HCT116 (cell line): ENCODE results near the gene SLC8A1.

ENCODE experiments used
- CTCF ChIP-seq, 3 experiments: fragments of 200-600 bp in 1 of 3; sonication (generic) in 1 of 3; IDR thresholded peaks in 2 of 3; conservative IDR thresholded peaks in 1 of 3; 2 replicates each; pipeline ENCODE4 v1.5.1; 2012 to 2017; ENCODE audit warnings: low read depth in 2 of 3, low read length in 2 of 3, antibody characterized with exemption in 1 of 3, borderline replicate concordance in 1 of 3, control low read depth in 1 of 3, mild to moderate bottlenecking in 1 of 3, mixed read lengths in 1 of 3, mixed run types in 1 of 3, moderate library complexity in 1 of 3; ENCODE audit not compliant: insufficient read depth in 1 of 3
- EZH2 ChIP-seq: fragments of 200-600 bp; sonication (generic); IDR thresholded peaks from 2 replicates; pipeline ENCODE4 v1.6.1; 2017; ENCODE audit warnings: antibody characterized with exemption, mixed run types
- EZH2phosphoT487 ChIP-seq: fragments of 200-600 bp; IDR thresholded peaks from 2 replicates; pipeline ENCODE4 v1.6.1; 2018; ENCODE audit warnings: antibody characterized with exemption, borderline replicate concordance
- POLR2A ChIP-seq: IDR thresholded peaks from 2 replicates; pipeline ENCODE4 v1.7.0; 2011; ENCODE audit warnings: borderline replicate concordance; ENCODE audit not compliant: insufficient read depth, insufficient read length; ENCODE audit errors: extremely low read depth
- POLR2AphosphoS5 ChIP-seq: IDR thresholded peaks from 2 replicates; pipeline ENCODE4 v1.6.1; 2011; ENCODE audit warnings: mild to moderate bottlenecking, low read depth, low read length, moderate library complexity
- RAD21 ChIP-seq: IDR thresholded peaks from 2 replicates; pipeline ENCODE4 v1.6.1; 2012; ENCODE audit warnings: low read depth, mild to moderate bottlenecking
- SIN3A ChIP-seq: IDR thresholded peaks from 2 replicates; pipeline ENCODE4 v1.6.1; 2012; ENCODE audit warnings: low read depth
- YY1 ChIP-seq: IDR thresholded peaks from 2 replicates; pipeline ENCODE4 v1.6.1; 2011; ENCODE audit warnings: low read length, low read depth, moderate library complexity, mild to moderate bottlenecking; ENCODE audit not compliant: insufficient replicate concordance; ENCODE audit errors: extremely low read depth

- no peak for TF ChIP-seq SIN3A
- TF ChIP-seq CTCF (IDR thresholded peaks at IDR 0.05 in 2 of 3, conservative IDR thresholded peaks at IDR 0.05 in 1 of 3; ENCODE audit: borderline replicate concordance in 1 of 3, insufficient read depth in 1 of 3, low read depth in 2 of 3, low read length in 2 of 3) = no peak
- no peak for TF ChIP-seq YY1
- no peak for TF ChIP-seq POLR2AphosphoS5
- no peak for TF ChIP-seq EZH2
- TF ChIP-seq POLR2A = no peak
- no peak for TF ChIP-seq EZH2phosphoT487
- 0 out of 2 replicates have a peak, but pooled peaks have one; percentile 16 for TF ChIP-seq RAD21
Measured at GRCh38 chr2:40230707-40231432, 221.0 kb downstream of the SLC8A1 start.
